Esophagus muscularis mucosa (tissue), 4 donors: ENCODE results near the gene SLC24A3.

Experiments used
- EP300 ChIP-seq: sonication (generic); formaldehyde crosslinking; IDR thresholded peaks from one replicate; pipeline ENCODE4 v1.6.1; 2017; ENCODE audit warnings: antibody characterized with exemption
- POLR2A ChIP-seq: fragments of 450-650 bp; IDR thresholded peaks from one replicate; pipeline ENCODE4 v1.6.1; 2017; ENCODE audit warnings: antibody characterized with exemption, moderate library complexity, mild to moderate bottlenecking, low read depth
- TF ChIP-seq, protein P1 (sequence below), 3 experiments: fragments of 200-600 bp in 2 of 3; fragments of 450-650 bp in 1 of 3; sonication (generic) in 2 of 3; IDR thresholded peaks; one replicate each; pipeline ENCODE4 v1.5.1; 2017 to 2019; ENCODE audit warnings: antibody characterized with exemption in 3 of 3, mild to moderate bottlenecking in 2 of 3, moderate library complexity in 1 of 3

- TF ChIP-seq, protein P1, sequence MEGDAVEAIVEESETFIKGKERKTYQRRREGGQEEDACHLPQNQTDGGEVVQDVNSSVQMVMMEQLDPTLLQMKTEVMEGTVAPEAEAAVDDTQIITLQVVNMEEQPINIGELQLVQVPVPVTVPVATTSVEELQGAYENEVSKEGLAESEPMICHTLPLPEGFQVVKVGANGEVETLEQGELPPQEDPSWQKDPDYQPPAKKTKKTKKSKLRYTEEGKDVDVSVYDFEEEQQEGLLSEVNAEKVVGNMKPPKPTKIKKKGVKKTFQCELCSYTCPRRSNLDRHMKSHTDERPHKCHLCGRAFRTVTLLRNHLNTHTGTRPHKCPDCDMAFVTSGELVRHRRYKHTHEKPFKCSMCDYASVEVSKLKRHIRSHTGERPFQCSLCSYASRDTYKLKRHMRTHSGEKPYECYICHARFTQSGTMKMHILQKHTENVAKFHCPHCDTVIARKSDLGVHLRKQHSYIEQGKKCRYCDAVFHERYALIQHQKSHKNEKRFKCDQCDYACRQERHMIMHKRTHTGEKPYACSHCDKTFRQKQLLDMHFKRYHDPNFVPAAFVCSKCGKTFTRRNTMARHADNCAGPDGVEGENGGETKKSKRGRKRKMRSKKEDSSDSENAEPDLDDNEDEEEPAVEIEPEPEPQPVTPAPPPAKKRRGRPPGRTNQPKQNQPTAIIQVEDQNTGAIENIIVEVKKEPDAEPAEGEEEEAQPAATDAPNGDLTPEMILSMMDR (IDR thresholded peaks at IDR 0.05): no peak
- TF ChIP-seq POLR2A: no peak
- TF ChIP-seq EP300: no peak
These were observed 75.6 kb downstream of the SLC24A3 start for GRCh38 chr20:19288061-19288460.
